Endothelial cell of umbilical vein (primary cell): ENCODE measurements around the gene MYH10. TPM values are rescaled to one million over a fixed set of nuclear protein-coding genes. Genes with fewer than 3 reads are reported as not detected.

Source experiments
- BruUV-seq: library from RNA; stranded (reverse); fragments of 400-500 nt; replicated peaks from 2 replicates; lab custom pipeline; 2021; lab: Mats Ljungman, UMichigan
- CTCF ChIA-PET: fragments of 300-600, 350-600 bp; sonication (Branson Sonifier 250); formaldehyde crosslinking; loops from one replicate; lab custom pipeline; 2021; ENCODE audit warnings: antibody characterized with exemption, inconsistent platforms; lab: Charles Lee
- POLR2A ChIA-PET: fragments of 300-600, 350-600 bp; sonication (Branson Sonifier 250); formaldehyde crosslinking; loops from one replicate; lab custom pipeline; 2021; ENCODE audit warnings: antibody characterized with exemption, inconsistent platforms; lab: Charles Lee
- DNase-seq: peaks from one replicate; pipeline ENCODE4 v3.0.0-alpha.2; 2011; ENCODE audit warnings: low read depth, low spot score
- FAIRE-seq: peaks from 2 replicates; lab custom pipeline; 2011; peaks lifted over from hg19 to GRCh38; lab: Jason Lieb, UNC
- H2AFZ ChIP-seq: 2 replicates; pipeline ENCODE4 v1.6.0; 2012; ENCODE audit warnings: low read depth, low read length, control low read depth, inconsistent platforms
- H3K27ac ChIP-seq: 2 replicates; pipeline ENCODE4 v1.5.1; 2011; ENCODE audit warnings: low read depth, mild to moderate bottlenecking, control low read depth, low read length, moderate library complexity; ENCODE audit not compliant: insufficient read depth
- H3K27me3 ChIP-seq, 2 experiments: 2 replicates each; pipeline versions ENCODE4 v1.6.0 to v1.6.1; 2011; ENCODE audit warnings: low read length in 2 of 2, mixed read lengths in 1 of 2; ENCODE audit not compliant: control insufficient read depth in 2 of 2, insufficient read depth in 2 of 2
- H3K36me3 ChIP-seq, 2 experiments: 2 replicates in 1 of 2; 3 replicates in 1 of 2; pipeline ENCODE4 v1.5.1; 2011; ENCODE audit warnings: low read length in 2 of 2, mild to moderate bottlenecking in 1 of 2, moderate library complexity in 1 of 2; ENCODE audit not compliant: control insufficient read depth in 2 of 2, insufficient read depth in 2 of 2; ENCODE audit errors: extremely low read depth in 1 of 2
- H3K4me1 ChIP-seq: 3 replicates; pipeline ENCODE4 v1.5.1; 2011; ENCODE audit warnings: mild to moderate bottlenecking, low read length; ENCODE audit not compliant: control insufficient read depth, insufficient read depth; ENCODE audit errors: extremely low read depth
- H3K4me2 ChIP-seq: 2 replicates; pipeline ENCODE4 v1.6.1; 2011; ENCODE audit warnings: low read length, control low read depth, mixed read lengths; ENCODE audit not compliant: insufficient read depth
- H3K4me3 ChIP-seq, 3 experiments: fragments of 200-600 bp in 1 of 3; sonication (generic), shearing (Covaris generic) in 1 of 3; replicated peaks in 1 of 3; 2 replicates each; pipeline ENCODE4 v1.5.1; 2011 to 2016; ENCODE audit warnings: control low read depth in 3 of 3, low read length in 3 of 3, mild to moderate bottlenecking in 2 of 3, inconsistent platforms in 1 of 3, low read depth in 1 of 3, moderate library complexity in 1 of 3; ENCODE audit not compliant: insufficient read depth in 1 of 3
- H3K79me2 ChIP-seq: 2 replicates; pipeline ENCODE4 v1.6.0; 2012; ENCODE audit warnings: low read length, inconsistent platforms; ENCODE audit not compliant: control insufficient read depth, insufficient read depth
- H3K9ac ChIP-seq: replicated peaks from 2 replicates; pipeline ENCODE3; 2011; ENCODE audit warnings: low read length, control low read depth; ENCODE audit not compliant: insufficient read depth; ENCODE audit errors: extremely low read depth
- H3K9me1 ChIP-seq: replicated peaks from 3 replicates; pipeline ENCODE4 v1.6.0; 2011; ENCODE audit warnings: mild to moderate bottlenecking, low read length; ENCODE audit not compliant: control insufficient read depth, insufficient read depth; ENCODE audit errors: extremely low read depth
- H3K9me3 ChIP-seq: replicated peaks from 2 replicates; pipeline ENCODE4 v1.5.1; 2012; ENCODE audit warnings: low read length, inconsistent platforms; ENCODE audit not compliant: control insufficient read depth, insufficient read depth
- H4K20me1 ChIP-seq: replicated peaks from 2 replicates; pipeline ENCODE3; 2011; ENCODE audit warnings: mild to moderate bottlenecking, low read length; ENCODE audit not compliant: control insufficient read depth, insufficient read depth; ENCODE audit errors: extremely low read depth
- EZH2 ChIP-seq: IDR thresholded peaks from 2 replicates; pipeline ENCODE4 v1.6.1; 2012; ENCODE audit warnings: borderline replicate concordance, low read depth, mild to moderate bottlenecking, moderate library complexity, low read length, inconsistent platforms; ENCODE audit not compliant: severe bottlenecking
- FOS ChIP-seq: IDR thresholded peaks from 2 replicates; pipeline ENCODE4 v1.6.1; 2011; ENCODE audit warnings: mild to moderate bottlenecking, low read length, moderate library complexity, borderline replicate concordance; ENCODE audit not compliant: insufficient read depth
- GATA2 ChIP-seq: IDR thresholded peaks from 2 replicates; pipeline ENCODE4 v1.7.0; 2011; ENCODE audit warnings: low read depth, mild to moderate bottlenecking, moderate library complexity, mixed read lengths, low read length; ENCODE audit not compliant: insufficient read length, insufficient read depth
- JUN ChIP-seq: IDR thresholded peaks from 2 replicates; pipeline ENCODE4 v1.6.1; 2011; ENCODE audit warnings: borderline replicate concordance, low read depth; ENCODE audit not compliant: insufficient read length, insufficient read depth
- MAX ChIP-seq: IDR thresholded peaks from 2 replicates; pipeline ENCODE4 v1.6.1; 2011; ENCODE audit not compliant: insufficient read depth, insufficient read length
- MYC ChIP-seq: IDR thresholded peaks from one replicate; pipeline ENCODE4 v1.6.1; 2011; ENCODE audit warnings: mild to moderate bottlenecking, low read depth, low read length
- POLR2A ChIP-seq: IDR thresholded peaks from 2 replicates; pipeline ENCODE4 v1.6.1; 2012; ENCODE audit warnings: low read depth, mild to moderate bottlenecking, control low read depth, low read length
- POLR2AphosphoS5 ChIP-seq: IDR thresholded peaks from 2 replicates; pipeline ENCODE4 v1.6.1; 2012; ENCODE audit warnings: low read depth, mild to moderate bottlenecking, control low read depth, low read length, moderate library complexity; ENCODE audit not compliant: insufficient read depth
- dilution Hi-C: fragments of 300-500 bp; cut with MboI; formaldehyde crosslinking; loops from one replicate; pipeline ENCODE4 v1.15.0; 2019; ENCODE audit warnings: low sequenced_read_pairs; ENCODE audit not compliant: extremely low pct_ligation_motif_present
- intact Hi-C: fragments of 100-400 bp; cut with micrococcal nuclease; formaldehyde crosslinking; loops from one replicate; pipeline ENCODE4 v1.10.0; 2022
- polyA plus RNA-seq, 4 experiments: library from polyadenylated mRNA; depleted of rRNA in 3 of 4; stranded (reverse) in 3 of 4; unstranded in 1 of 4; fragments of >200 nt; gene quantifications; 2 replicates each; pipeline versions ENCODE4 v1.2.1 to v1.2.3, GENCODE V29; 2011 to 2012; ENCODE audit warnings: missing spikeins in 1 of 4
- total RNA-seq: library from RNA; stranded (reverse); gene quantifications from 2 replicates; pipeline ENCODE4 v1.2.3, GENCODE V29; 2021
- TF ChIP-seq, protein P1 (sequence below), 2 donors: IDR thresholded peaks; 1 replicate in 1 of 2; 2 replicates in 1 of 2; pipeline ENCODE4 v1.5.1; 2011; ENCODE audit warnings: low read length in 2 of 2, mild to moderate bottlenecking in 2 of 2, moderate library complexity in 2 of 2, control low read depth in 1 of 2, inconsistent platforms in 1 of 2, low read depth in 1 of 2; ENCODE audit not compliant: insufficient read depth in 1 of 2; ENCODE audit errors: extremely low read depth in 1 of 2

MYH10 gene
- total and polyA plus RNA-seq, 2 donors (not counting 3 experiments of a cell fraction or from before 2014, with no cell fraction given) = 73.4 to 232 TPM

DNA sequence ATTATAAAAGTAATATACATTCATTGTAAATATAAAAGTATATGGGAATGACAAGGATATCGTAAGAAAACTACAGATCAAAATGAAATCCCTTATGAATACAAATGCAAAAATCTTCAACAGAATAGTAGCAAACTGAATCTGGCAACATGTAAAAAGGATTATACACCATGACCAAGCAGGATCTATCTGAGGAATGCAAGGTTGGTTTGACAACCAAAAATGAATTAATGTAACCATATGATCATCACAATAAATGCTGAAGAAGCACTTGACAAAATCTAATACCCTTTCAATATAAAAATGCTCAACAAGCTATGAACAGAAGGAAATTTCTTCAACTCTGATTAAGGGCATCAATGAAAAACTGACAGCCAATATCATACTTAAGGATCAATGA, 146.1 kb downstream of the MYH10 start:
- no peak overlapping the region for H3K4me3 ChIP-seq
- TF ChIP-seq GATA2 = no peak
- no peak for TF ChIP-seq JUN
- no peaks in the 10 kb centered on the region for H3K27me3 ChIP-seq
- BruUV-seq = no TSS peak
- no peaks in the 10 kb centered on the region for H3K4me1 ChIP-seq
- H3K4me2 ChIP-seq = no peak overlapping the region
- dilution Hi-C loops (no loop called here), intact Hi-C loops (no loop called here)
- DNase-seq (no peak), FAIRE-seq (no peak)
- H3K9me1 ChIP-seq = no peaks in the 10 kb centered on the region
- no peak overlapping the region for H2AFZ ChIP-seq
- H4K20me1 ChIP-seq = no peaks in the 10 kb centered on the region
- POLR2A ChIA-PET = no interaction called here
- no peak overlapping the region for H3K9ac ChIP-seq
- H3K27ac ChIP-seq = no peak overlapping the region
- H3K79me2 ChIP-seq = no peaks in the 10 kb centered on the region
- no peaks in the 10 kb centered on the region for H3K9me3 ChIP-seq
- CTCF ChIA-PET = interaction anchor here (1.5 kb wide), 1 partner anchor 261 kb away, joined by 5 read pairs; no protein-coding TSS in a partner anchor
- peaks cover 21 to 63% of the 10 kb centered on the region in 2 experiments for H3K36me3 ChIP-seq

- Histone ChIP-seq H4K20me1 (no peaks in the 10 kb centered on the region), H3K79me2 (no peaks in the 10 kb centered on the region), H3K9me1 (no peaks in the 10 kb centered on the region), H2AFZ (no peak overlapping the region), H3K4me1 (no peaks in the 10 kb centered on the region), H3K9me3 (no peaks in the 10 kb centered on the region), H3K4me2 (no peak overlapping the region), H3K27ac (no peak overlapping the region), H3K36me3 (peaks cover 22 to 60% of the 10 kb centered on the region in 2 experiments), H3K4me3 (no peak overlapping the region), H3K9ac (no peak overlapping the region), H3K27me3 (no peaks in the 10 kb centered on the region)
- ChIA-PET POLR2A (no interaction called here), CTCF (interaction anchor here (1.1 to 1.9 kb wide), 4 partner anchors 9 to 264 kb away, joined by 3 to 6 read pairs (median 5); no protein-coding TSS in a partner anchor)
- DNase-seq (no peak), FAIRE-seq (no peak)
- intact Hi-C loops (no loop called here), dilution Hi-C loops (no loop called here)
- no TSS peak for BruUV-seq
- TF ChIP-seq FOS = no peak
- no peak for TF ChIP-seq GATA2
- TF ChIP-seq MYC = no peak
- TF ChIP-seq EZH2 = no peak
- TF ChIP-seq POLR2A = no peak
- TF ChIP-seq JUN = no peak
- TF ChIP-seq MAX = no peak
- no peak for TF ChIP-seq POLR2AphosphoS5
- TF ChIP-seq, protein P1, sequence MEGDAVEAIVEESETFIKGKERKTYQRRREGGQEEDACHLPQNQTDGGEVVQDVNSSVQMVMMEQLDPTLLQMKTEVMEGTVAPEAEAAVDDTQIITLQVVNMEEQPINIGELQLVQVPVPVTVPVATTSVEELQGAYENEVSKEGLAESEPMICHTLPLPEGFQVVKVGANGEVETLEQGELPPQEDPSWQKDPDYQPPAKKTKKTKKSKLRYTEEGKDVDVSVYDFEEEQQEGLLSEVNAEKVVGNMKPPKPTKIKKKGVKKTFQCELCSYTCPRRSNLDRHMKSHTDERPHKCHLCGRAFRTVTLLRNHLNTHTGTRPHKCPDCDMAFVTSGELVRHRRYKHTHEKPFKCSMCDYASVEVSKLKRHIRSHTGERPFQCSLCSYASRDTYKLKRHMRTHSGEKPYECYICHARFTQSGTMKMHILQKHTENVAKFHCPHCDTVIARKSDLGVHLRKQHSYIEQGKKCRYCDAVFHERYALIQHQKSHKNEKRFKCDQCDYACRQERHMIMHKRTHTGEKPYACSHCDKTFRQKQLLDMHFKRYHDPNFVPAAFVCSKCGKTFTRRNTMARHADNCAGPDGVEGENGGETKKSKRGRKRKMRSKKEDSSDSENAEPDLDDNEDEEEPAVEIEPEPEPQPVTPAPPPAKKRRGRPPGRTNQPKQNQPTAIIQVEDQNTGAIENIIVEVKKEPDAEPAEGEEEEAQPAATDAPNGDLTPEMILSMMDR (IDR thresholded peaks at IDR 0.05; ENCODE audit: extremely low read depth in 1 of 2, insufficient read depth in 1 of 2, low read depth in 1 of 2, low read length in 2 of 2) = no peak
These were observed 148.0 kb downstream of the MYH10 start for GRCh38 chr17:8482546-8482945.
